ENCODE results near the gene NCF4.

Gene NCF4

GRCh38 chr22:36899498-36899897 lies 38.7 kb downstream of the NCF4 start:
- no peak for DNase-seq

GRCh38 chr22:36900225-36900624 lies 39.4 kb downstream of the NCF4 start:
- peak in 1 of 2 donors; percentile 15 for DNase-seq

- DNase-seq, result no peak
Observed at GRCh38 chr22:36900880-36901279, 40.1 kb downstream of the NCF4 start.

GRCh38 chr22:36901411-36902142 lies 40.8 kb downstream of the NCF4 start:
- DNase-seq, result peak; percentile 19 to 28

GRCh38 chr22:36902143-36902926 lies 41.5 kb downstream of the NCF4 start:
- DNase-seq, result no peak

GRCh38 chr22:36904260-36904880 lies 43.6 kb downstream of the NCF4 start:
- DNase-seq, result no peak

GRCh38 chr22:36907253-36908195 lies 46.7 kb downstream of the NCF4 start:
- DNase-seq, result no peak

- DNase-seq, result no peak
Observed at GRCh38 chr22:36910461-36910860, 49.7 kb downstream of the NCF4 start.

GRCh38 chr22:36911887-36912661 lies 51.3 kb downstream of the NCF4 start:
- no peak for DNase-seq

- DNase-seq, result no peak
Observed at GRCh38 chr22:36912694-36913426, 52.1 kb downstream of the NCF4 start.

GRCh38 chr22:36913427-36914389 lies 52.9 kb downstream of the NCF4 start, which contains the start of gene CSF2RB:
Gene CSF2RB, plus strand, starts transcription at chr22:36913628. Its CDS starts 8,580 bp downstream, at chr22:36922208.
- peak; percentile 13 to 55 for DNase-seq

- no peak for DNase-seq
Observed at GRCh38 chr22:36914390-36914752, 53.6 kb downstream of the NCF4 start.

- DNase-seq, result no peak
Observed at GRCh38 chr22:36916034-36916433, 55.2 kb downstream of the NCF4 start.

GRCh38 chr22:36918586-36919284 lies 57.9 kb downstream of the NCF4 start:
- DNase-seq, result no peak

GRCh38 chr22:36921309-36922104 lies 60.7 kb downstream of the NCF4 start:
- DNase-seq, result peak; percentile 28 to 73

- DNase-seq, result no peak
Observed at GRCh38 chr22:36922105-36922608, 61.4 kb downstream of the NCF4 start.

- no peak for DNase-seq
Observed at GRCh38 chr22:36922711-36923110, 61.9 kb downstream of the NCF4 start.
